Measurements from ENCODE around the gene PPP2R5C. TPM values are rescaled to one million over a fixed set of nuclear protein-coding genes. Genes with fewer than 3 reads are reported as not detected.

The PPP2R5C gene
- total RNA-seq, 1 experiment from 2014 or later: 93.0 TPM

DNA sequence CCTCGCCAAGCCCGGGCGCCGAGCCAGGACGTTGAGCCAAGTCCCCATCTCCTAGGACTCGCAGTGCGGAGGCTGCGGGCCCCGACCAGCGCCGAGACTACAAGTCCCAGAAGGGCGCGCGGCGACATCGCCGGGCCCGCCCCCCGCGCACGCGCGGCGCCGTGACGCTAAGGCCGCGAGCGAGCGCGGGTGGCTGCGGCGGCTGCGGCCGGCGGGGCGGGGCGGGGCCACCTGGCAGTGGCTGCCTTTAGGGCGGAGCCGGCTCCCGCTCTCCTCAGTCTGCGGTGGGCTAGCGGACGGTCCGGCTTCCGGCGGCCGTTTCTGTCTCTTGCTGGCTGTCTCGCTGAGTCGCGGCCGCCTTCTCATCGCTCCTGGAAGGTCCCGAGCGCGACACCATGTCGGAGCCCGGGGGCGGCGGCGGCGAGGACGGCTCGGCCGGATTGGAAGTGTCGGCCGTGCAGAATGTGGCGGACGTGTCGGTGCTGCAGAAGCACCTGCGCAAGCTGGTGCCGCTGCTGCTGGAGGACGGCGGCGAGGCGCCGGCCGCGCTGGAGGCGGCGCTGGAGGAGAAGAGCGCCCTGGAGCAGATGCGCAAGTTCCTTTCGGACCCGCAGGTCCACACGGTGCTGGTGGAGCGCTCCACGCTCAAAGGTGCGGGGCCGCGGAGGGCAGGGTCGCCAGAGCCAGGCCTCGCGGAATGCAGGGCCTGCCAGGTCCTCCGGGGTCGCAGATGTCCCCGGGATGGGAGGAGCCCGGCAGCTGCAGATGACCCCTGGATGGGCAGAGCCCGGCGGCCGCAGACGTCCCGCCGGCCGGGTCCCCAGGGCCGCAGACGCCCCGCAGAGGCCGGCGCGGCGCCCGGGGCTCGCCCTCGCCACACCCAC, 203.0 kb downstream of the PPP2R5C start, which contains the start of gene DYNC1H1:
DYNC1H1 (plus strand) TSS at position 277 of the 884 bp plus-strand sequence; CDS start at position 396, 119 bp downstream.
- Histone ChIP-seq H3K56ac (ENCODE audit: insufficient read length, low read depth, low read length) (no peak within 1 kb of the TSS), H4K91ac (ENCODE audit: insufficient read length, low read depth, low read length) (no peak within 1 kb of the TSS), H3K18ac (ENCODE audit: insufficient read length, low read depth, low read length) (peak within 1 kb of the TSS; percentile 56), H2BK120ac (ENCODE audit: low read depth, low read length, poor library complexity, severe bottlenecking) (no peak within 1 kb of the TSS), H3K23me2 (ENCODE audit: insufficient read length, low read depth, low read length, poor library complexity, severe bottlenecking) (peaks cover 14% of the 10 kb centered on the region), H3K4ac (ENCODE audit: low read depth, low read length) (no peak within 1 kb of the TSS), H4K8ac (replicated peaks; ENCODE audit: insufficient read length, low read depth, low read length) (no peak within 1 kb of the TSS), H2BK12ac (ENCODE audit: insufficient read length, low read depth, low read length) (no peak within 1 kb of the TSS), H3K9me3 (ENCODE audit: control insufficient read depth, low read depth, low read length) (no peaks in the 10 kb centered on the region), H3K27me3 (ENCODE audit: insufficient read depth, low read length) (peaks cover 4% of the 10 kb centered on the region; the same call in 1 of the 2 replicates), H4K5ac (ENCODE audit: insufficient read length, low read depth, low read length) (no peak within 1 kb of the TSS), H3K27ac (ENCODE audit: insufficient read length, low read depth, low read length) (no peak within 1 kb of the TSS), H3K79me2 (ENCODE audit: insufficient read depth, low read length) (peaks cover 26% of the 10 kb centered on the region; the same call in 1 of the 2 replicates), H3K23ac (ENCODE audit: insufficient read length, low read depth, low read length) (no peak within 1 kb of the TSS), H3K14ac (ENCODE audit: insufficient read depth, low read length) (peak within 1 kb of the TSS; percentile 14), H3T11ph (ENCODE audit: low read length) (no peak within 1 kb of the TSS), H4K20me1 (ENCODE audit: control insufficient read depth, insufficient read depth, insufficient read length) (no peaks in the 10 kb centered on the region), H2AK5ac (ENCODE audit: insufficient read length, low read length) (no peak within 1 kb of the TSS), H2AFZ (ENCODE audit: low read length) (no peak within 1 kb of the TSS), H3K4me2 (ENCODE audit: insufficient read depth, insufficient read length, low read length) (peak within 1 kb of the TSS; percentile 91), H2BK20ac (ENCODE audit: low read depth, low read length, poor library complexity, severe bottlenecking) (no peak within 1 kb of the TSS), H2BK5ac (ENCODE audit: insufficient read length, low read length) (no peak within 1 kb of the TSS), H3K79me1 (ENCODE audit: insufficient read depth, low read depth, low read length, poor library complexity, severe bottlenecking) (peaks cover 3% of the 10 kb centered on the region), H3K4me1 (ENCODE audit: insufficient read depth, low read length) (no peaks in the 10 kb centered on the region), H2BK15ac (ENCODE audit: low read depth, low read length) (no peak within 1 kb of the TSS), H3K9ac (ENCODE audit: extremely low read depth, insufficient read length, low read length) (peak within 1 kb of the TSS; percentile 79)
- peak; percentile 93 for DNase-seq
- H3K27ac Mint-ChIP-seq: peak within 1 kb of the TSS in 2 of 3 experiments; percentile 67 to 93; a peak in 3 of 7 replicates
- H3K27me3 Mint-ChIP-seq (ENCODE audit: low read depth): peaks cover 42% of the 10 kb centered on the region
- H3K4me1 Mint-ChIP-seq: peaks cover 25 to 31% of the 10 kb centered on the region in 2 experiments
- no peak for TF ChIP-seq CTCF (conservative IDR thresholded peaks at IDR 0.05)
- peaks cover 7 to 16% (median 14%) of the 10 kb centered on the region in 3 experiments; a peak in 6 of 7 replicates for H3K36me3 Mint-ChIP-seq (ENCODE audit: insufficient read depth in 1 of 3, low read depth in 3 of 3)
- H3K9me3 Mint-ChIP-seq: no peaks in the 10 kb centered on the region; a peak in 1 of 5 replicates
- peak within 1 kb of the TSS; percentile 91 to 93 for H3K4me3 Mint-ChIP-seq
- no CpG with 5 or more reads among the region's 115 CpGs for WGBS (ENCODE audit: extremely low coverage, insufficient read length, low lambda C conversion rate)
